T1000 (cell line): ENCODE data around the gene EFHC1.
"Not testable (repeated sequence)": the region's sequence is repeated elsewhere in the genome, so short reads cannot be mapped to it uniquely, and the experiment has no call there.

Experiments
- DNase-seq: peaks from one replicate; lab custom pipeline; 2025; ENCODE audit warnings: mixed read lengths; lab: John Stamatoyannopoulos, UW

The EFHC1 gene

GRCh38 chr6:52419809-52420667, at the start of gene EFHC1:
Gene EFHC1, plus strand, starts transcription at chr6:52420342. Its CDS starts 69 bp downstream, at chr6:52420411.
- DNase-seq: peak; percentile 99

GRCh38 chr6:52371656-52372191, 48.4 kb upstream of the EFHC1 start:
- DNase-seq: no peak

GRCh38 chr6:52373151-52373690, 46.9 kb upstream of the EFHC1 start:
- no peak for DNase-seq

- no peak for DNase-seq
These were observed 45.9 kb upstream of the EFHC1 start for GRCh38 chr6:52374247-52374646.

- DNase-seq: no peak
These were observed 44.2 kb upstream of the EFHC1 start for GRCh38 chr6:52375780-52376556.

- DNase-seq: no peak
These were observed 43.4 kb upstream of the EFHC1 start for GRCh38 chr6:52376763-52377162.

GRCh38 chr6:52377538-52378221, 42.5 kb upstream of the EFHC1 start:
- DNase-seq: no peak

GRCh38 chr6:52381249-52381648, 38.9 kb upstream of the EFHC1 start:
- DNase-seq: no peak

- DNase-seq: no peak
These were observed 35.9 kb upstream of the EFHC1 start for GRCh38 chr6:52384145-52384766.

GRCh38 chr6:52385074-52385473, 35.1 kb upstream of the EFHC1 start:
- no peak for DNase-seq

GRCh38 chr6:52388119-52388518, 32.0 kb upstream of the EFHC1 start:
- DNase-seq: not testable (repeated sequence)

GRCh38 chr6:52388790-52389189, 31.4 kb upstream of the EFHC1 start:
- no peak for DNase-seq

GRCh38 chr6:52389264-52389625, 30.9 kb upstream of the EFHC1 start:
- DNase-seq: no peak

GRCh38 chr6:52389626-52390360, 30.3 kb upstream of the EFHC1 start:
- DNase-seq: no peak

GRCh38 chr6:52390361-52390727, 29.8 kb upstream of the EFHC1 start:
- DNase-seq: no peak

GRCh38 chr6:52391599-52391998, 28.5 kb upstream of the EFHC1 start:
- no peak for DNase-seq

- no peak for DNase-seq
These were observed 27.2 kb upstream of the EFHC1 start for GRCh38 chr6:52392944-52393343.

GRCh38 chr6:52393780-52394179, 26.4 kb upstream of the EFHC1 start:
- DNase-seq: no peak

GRCh38 chr6:52394251-52394666, 25.9 kb upstream of the EFHC1 start:
- no peak for DNase-seq

GRCh38 chr6:52395969-52396368, 24.2 kb upstream of the EFHC1 start:
- no peak for DNase-seq
